Kidney capillary endothelial cell (primary cell): ENCODE measurements around the gene ST7.

Source experiments
- DNase-seq: peaks from one replicate; pipeline ENCODE4 v3.0.0-alpha.2; 2018; ENCODE audit warnings: low spot score

ST7 gene

GRCh38 chr7:117272017-117272759 lies 318.9 kb downstream of the ST7 start:
- DNase-seq, result no peak

- DNase-seq, result no peak
These were observed 320.0 kb downstream of the ST7 start for GRCh38 chr7:117273325-117273724.

GRCh38 chr7:117273814-117274225 lies 320.5 kb downstream of the ST7 start:
- no peak for DNase-seq

GRCh38 chr7:117274951-117275350 lies 321.6 kb downstream of the ST7 start:
- no peak for DNase-seq

GRCh38 chr7:117277576-117277975 lies 324.3 kb downstream of the ST7 start:
- DNase-seq, result no peak

- DNase-seq, result no peak
These were observed 324.7 kb downstream of the ST7 start for GRCh38 chr7:117278040-117278439.

- no peak for DNase-seq
These were observed 325.9 kb downstream of the ST7 start for GRCh38 chr7:117279203-117279602.
